CD4-positive, alpha-beta T cell treated with Interferon alpha-2 for 1 hour (primary cell): ENCODE measurements around the gene SUPT3H.

ENCODE experiments used
- DNase-seq, 2 donors: peaks; one replicate each; pipeline ENCODE4 v3.0.0-alpha.2; 2020 to 2022

SUPT3H gene

DNA sequence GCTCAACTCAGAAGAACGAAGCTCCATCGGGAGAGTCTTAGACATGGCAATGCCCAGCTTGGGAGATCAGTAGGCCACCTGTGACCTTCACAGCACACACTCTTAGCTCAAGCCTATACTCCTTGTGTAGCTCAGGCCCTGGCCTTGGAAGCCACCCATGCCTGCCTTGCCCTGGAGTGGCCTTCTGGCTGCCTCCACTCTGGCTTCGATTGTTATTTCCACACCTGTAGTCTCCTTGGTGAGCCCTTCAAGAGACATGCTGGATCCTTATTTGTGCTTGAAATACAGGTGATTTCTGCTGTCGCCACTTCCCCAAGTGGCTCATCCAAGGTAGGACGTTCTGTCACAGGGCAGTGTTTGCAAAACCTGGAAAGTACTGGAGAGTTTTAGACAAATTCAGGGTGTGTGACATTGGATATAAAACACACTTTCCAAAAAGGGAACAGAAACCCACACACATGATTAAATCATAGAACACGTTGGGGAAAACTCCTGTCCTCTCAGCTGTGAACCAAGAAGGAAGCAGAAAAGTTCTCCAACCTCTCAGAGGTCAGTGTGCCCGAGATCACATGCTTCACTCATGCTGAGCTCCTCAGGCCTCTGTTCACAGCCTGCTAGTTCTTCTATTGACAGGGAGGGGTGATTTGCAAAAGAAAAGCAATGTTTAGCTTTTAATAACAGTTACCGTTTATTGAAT is 598.5 kb downstream of the SUPT3H start:
- DNase-seq = no peak
